BLaER1 (cell line): Measurements from ENCODE around the gene KCNN3.

Experiments used
- H3K27ac ChIP-seq: shearing (Covaris generic); formaldehyde crosslinking; 2 replicates; pipeline ENCODE4 v1.8.1; 2022
- H3K27me3 ChIP-seq: shearing (Covaris generic); formaldehyde crosslinking; 2 replicates; pipeline ENCODE4 v1.8.1; 2022
- H3K36me3 ChIP-seq: shearing (Covaris generic); formaldehyde crosslinking; 2 replicates; pipeline ENCODE4 v1.8.1; 2022
- H3K4me1 ChIP-seq: shearing (Covaris generic); formaldehyde crosslinking; 2 replicates; pipeline ENCODE4 v1.8.1; 2022
- H3K4me2 ChIP-seq: shearing (Covaris generic); formaldehyde crosslinking; 2 replicates; pipeline ENCODE4 v1.8.1; 2022
- H3K4me3 ChIP-seq: shearing (Covaris generic); formaldehyde crosslinking; 2 replicates; pipeline ENCODE4 v1.8.1; 2022
- H3K9ac ChIP-seq: shearing (Covaris generic); formaldehyde crosslinking; 2 replicates; pipeline ENCODE4 v1.8.1; 2022
- H3K9me3 ChIP-seq: shearing (Covaris generic); formaldehyde crosslinking; 2 replicates; pipeline ENCODE4 v1.8.1; 2022
- H4K20me1 ChIP-seq: shearing (Covaris generic); formaldehyde crosslinking; 2 replicates; pipeline ENCODE4 v1.8.1; 2022
- Cebpa-rat ChIP-seq: shearing (Covaris generic); IDR thresholded peaks from 2 replicates; pipeline ENCODE4 v1.8.1; 2022

Gene KCNN3

DNA sequence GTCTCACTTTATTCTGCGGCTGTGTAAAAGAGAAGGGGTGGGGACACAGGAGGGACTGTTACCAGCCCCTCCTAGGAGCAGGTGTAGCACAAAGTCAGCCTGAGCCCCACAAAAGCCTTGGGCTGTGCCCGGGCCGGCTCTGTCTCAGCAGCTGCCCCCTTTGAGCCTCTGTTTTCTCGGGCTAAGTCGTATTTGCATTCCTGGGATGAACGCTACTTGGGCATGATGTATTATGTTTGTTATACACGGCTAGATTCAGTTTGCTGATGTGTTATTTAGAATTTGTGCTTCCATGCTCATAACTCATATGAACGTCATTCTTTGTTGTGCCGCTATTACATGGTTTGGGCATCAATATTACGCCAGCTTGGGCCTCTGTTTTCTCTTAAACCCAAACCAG, 47.8 kb downstream of the KCNN3 start:
- Histone ChIP-seq H3K27me3 (no peaks in the 10 kb centered on the region), H3K9ac (no peak overlapping the region), H3K4me2 (no peak overlapping the region), H3K27ac (no peak overlapping the region), H3K9me3 (no peaks in the 10 kb centered on the region), H4K20me1 (no peaks in the 10 kb centered on the region), H3K4me3 (no peak overlapping the region), H3K4me1 (peaks cover 35% of the 10 kb centered on the region), H3K36me3 (no peaks in the 10 kb centered on the region)
- no peak for TF ChIP-seq Cebpa-rat

DNA sequence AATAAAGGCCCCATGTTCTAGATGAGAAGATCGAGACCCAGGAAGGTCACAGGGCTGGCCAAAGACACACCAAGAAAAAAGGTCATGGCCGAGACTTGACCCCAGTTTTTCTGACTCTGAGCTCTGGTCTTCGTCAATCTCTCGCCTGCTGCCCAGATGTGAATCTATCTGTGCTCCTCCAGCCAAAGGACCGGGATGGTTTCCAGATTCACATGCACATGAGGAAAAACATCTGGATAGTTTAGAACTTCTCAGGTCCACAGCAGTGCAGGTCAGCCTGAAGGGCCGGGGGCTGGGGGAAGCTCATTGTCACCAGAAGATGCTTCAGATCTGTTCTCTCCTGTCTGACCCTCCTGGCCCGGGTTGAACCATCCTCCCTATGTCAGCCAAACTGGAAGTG, 49.0 kb downstream of the KCNN3 start:
- Histone ChIP-seq H3K9me3 (no peaks in the 10 kb centered on the region), H3K4me2 (no peak overlapping the region), H3K36me3 (no peaks in the 10 kb centered on the region), H3K9ac (no peak overlapping the region), H3K27ac (no peak overlapping the region), H3K4me1 (peaks cover 35% of the 10 kb centered on the region), H3K27me3 (no peaks in the 10 kb centered on the region), H3K4me3 (no peak overlapping the region), H4K20me1 (no peaks in the 10 kb centered on the region)
- TF ChIP-seq Cebpa-rat: no peak

DNA sequence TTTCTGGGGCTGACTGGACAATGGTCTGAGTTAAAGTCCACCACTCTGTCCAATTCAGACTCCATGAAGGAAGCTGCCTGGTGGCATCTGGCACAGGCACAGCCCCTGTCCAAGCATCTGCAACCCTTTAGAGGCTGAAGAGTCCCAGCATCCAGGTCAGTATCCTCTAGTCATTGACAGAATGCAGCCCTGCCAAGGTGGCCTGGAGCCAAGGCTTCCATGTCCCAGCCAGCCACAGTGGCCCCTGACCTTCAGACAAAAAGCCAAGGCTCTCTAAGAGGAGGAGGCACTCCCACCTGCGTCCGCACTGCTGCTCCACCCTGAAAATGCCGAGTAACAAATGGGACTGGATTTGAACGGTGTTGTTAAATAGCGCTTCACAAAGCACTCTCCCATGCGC, 49.4 kb downstream of the KCNN3 start:
- H3K36me3 ChIP-seq: no peaks in the 10 kb centered on the region
- peaks cover 35% of the 10 kb centered on the region for H3K4me1 ChIP-seq
- TF ChIP-seq Cebpa-rat: no peak
- H3K27ac ChIP-seq: 0 out of 2 replicates have a peak overlapping the region, but pooled peaks have one; percentile 43
- H4K20me1 ChIP-seq: no peaks in the 10 kb centered on the region
- H3K9ac ChIP-seq: no peak overlapping the region
- peak overlapping the region; percentile 63 for H3K4me2 ChIP-seq
- no peak overlapping the region for H3K4me3 ChIP-seq
- no peaks in the 10 kb centered on the region for H3K9me3 ChIP-seq
- no peaks in the 10 kb centered on the region for H3K27me3 ChIP-seq

DNA sequence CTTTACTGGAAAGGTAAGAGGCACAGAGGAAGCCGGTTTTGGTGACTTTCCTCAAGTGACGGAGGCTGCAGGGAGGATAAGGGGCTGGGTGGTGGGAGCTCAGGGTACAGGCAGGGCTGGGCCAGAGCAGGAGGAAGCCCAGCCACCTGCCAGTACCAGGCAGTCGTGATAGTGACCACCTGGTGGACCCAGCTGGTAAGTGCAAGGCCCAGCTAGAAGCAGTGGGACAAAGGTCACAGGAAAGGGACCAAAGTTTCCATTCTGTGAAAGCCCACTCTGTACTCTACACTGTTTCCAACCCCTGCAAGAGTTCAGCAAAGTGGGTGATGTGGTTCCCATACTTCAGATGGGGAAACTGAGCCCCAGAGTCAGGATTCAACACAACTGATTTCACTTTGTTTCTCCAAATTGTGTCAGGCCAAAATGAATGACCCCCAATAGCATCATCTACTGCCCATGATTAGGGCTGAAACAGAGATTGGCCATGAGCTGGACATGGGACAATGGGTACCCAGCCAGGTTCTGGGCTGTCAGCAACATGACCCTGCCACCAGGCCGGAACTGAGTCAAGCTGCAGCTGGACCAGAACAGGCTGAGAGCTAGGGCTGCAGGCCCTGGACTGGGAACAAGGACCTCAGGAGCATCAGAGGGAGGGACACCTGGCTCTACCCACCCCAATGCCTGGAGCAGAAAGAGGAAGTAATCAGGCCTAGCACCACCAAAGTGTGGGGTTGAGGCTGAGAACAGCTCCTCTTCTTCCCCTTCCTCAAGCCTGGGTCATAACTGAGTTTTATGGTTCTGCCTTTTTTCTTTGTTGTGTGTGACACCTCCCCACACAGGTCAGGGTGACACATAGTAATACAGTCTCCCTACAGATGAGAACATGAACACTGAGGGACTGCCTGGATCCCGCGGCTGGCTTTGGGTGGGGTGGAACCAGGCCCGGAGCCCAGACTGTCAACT, 50.2 kb downstream of the KCNN3 start:
- Histone ChIP-seq H3K4me3 (no peak overlapping the region), H3K36me3 (no peaks in the 10 kb centered on the region), H3K4me1 (peaks cover 35% of the 10 kb centered on the region), H3K9me3 (no peaks in the 10 kb centered on the region), H3K9ac (no peak overlapping the region), H3K27ac (0 out of 2 replicates have a peak overlapping the region, but pooled peaks have one; percentile 43), H4K20me1 (no peaks in the 10 kb centered on the region), H3K27me3 (no peaks in the 10 kb centered on the region), H3K4me2 (peak overlapping the region; percentile 63)
- no peak for TF ChIP-seq Cebpa-rat

DNA sequence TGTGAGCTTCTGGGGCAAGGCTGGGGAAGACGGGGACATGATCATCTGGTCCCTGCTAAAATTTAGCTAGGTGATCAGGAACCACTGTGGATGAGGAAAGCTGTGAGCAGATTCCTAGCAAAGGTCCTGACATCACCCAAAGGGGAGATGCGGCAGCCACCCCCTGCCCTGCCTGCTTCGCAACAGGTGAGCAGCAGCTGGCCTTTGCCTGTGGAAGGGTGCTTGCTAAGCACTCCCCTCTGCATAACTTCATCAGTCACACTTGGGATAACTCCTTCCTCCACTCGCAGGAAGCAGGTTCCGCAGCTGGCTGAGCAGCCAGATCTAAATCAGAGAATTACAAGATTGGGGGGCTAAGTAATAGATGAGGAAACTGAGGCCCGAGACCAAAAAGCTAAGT, 51.2 kb downstream of the KCNN3 start:
- Histone ChIP-seq H3K27ac (peak overlapping the region; percentile 14; the same call in 1 of the 2 replicates), H4K20me1 (no peaks in the 10 kb centered on the region), H3K4me1 (peaks cover 29% of the 10 kb centered on the region), H3K27me3 (no peaks in the 10 kb centered on the region), H3K9me3 (no peaks in the 10 kb centered on the region), H3K4me2 (peak overlapping the region; percentile 63), H3K9ac (no peak overlapping the region), H3K36me3 (no peaks in the 10 kb centered on the region), H3K4me3 (no peak overlapping the region)
- TF ChIP-seq Cebpa-rat: no peak

DNA sequence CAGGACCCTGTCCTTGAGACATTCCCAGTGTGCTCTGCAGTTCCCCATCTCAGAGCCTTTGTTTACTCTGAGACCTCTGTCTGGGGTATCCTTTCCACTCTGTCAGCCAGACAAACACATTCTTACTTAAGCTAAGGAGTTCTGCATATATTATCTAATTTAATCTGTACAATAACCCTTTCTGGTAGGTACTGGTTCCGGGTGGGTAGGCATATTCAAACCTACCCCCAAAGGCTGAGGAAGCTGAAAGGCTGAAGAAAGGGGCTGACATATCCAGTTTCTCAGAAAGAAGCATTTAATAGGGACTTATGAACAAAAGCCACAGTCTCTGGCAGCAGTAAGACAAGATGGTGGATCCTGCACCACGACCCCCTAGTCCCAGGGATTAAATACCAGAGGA, 53.1 kb downstream of the KCNN3 start:
- H3K4me1 ChIP-seq: peaks cover 29% of the 10 kb centered on the region
- no peaks in the 10 kb centered on the region for H4K20me1 ChIP-seq
- H3K27me3 ChIP-seq: no peaks in the 10 kb centered on the region
- H3K4me3 ChIP-seq: no peak overlapping the region
- no peaks in the 10 kb centered on the region for H3K9me3 ChIP-seq
- no peak overlapping the region for H3K4me2 ChIP-seq
- H3K27ac ChIP-seq: no peak overlapping the region
- TF ChIP-seq Cebpa-rat: no peak
- no peaks in the 10 kb centered on the region for H3K36me3 ChIP-seq
- H3K9ac ChIP-seq: no peak overlapping the region

DNA sequence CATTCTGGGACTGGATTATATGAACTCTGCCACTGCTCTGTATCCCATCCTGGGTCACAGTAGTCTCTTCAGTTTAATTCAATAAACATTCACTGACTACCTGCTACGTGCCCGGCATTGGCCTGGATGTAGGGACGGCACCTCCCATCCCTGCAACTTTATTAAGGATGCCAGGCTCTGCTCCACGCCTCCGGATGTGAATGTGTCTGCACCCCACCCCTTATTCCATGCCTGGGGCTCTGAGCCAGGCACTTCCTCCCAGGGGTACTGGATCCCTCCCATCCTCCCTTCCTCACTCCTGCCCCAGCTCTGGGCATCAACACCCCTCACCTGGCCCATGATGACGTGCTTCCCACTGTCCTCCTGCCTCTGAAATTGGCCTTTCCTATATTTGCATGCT, 53.7 kb downstream of the KCNN3 start:
- no peak overlapping the region for H3K27ac ChIP-seq
- H3K27me3 ChIP-seq: no peaks in the 10 kb centered on the region
- no peak overlapping the region for H3K4me2 ChIP-seq
- peaks cover 29% of the 10 kb centered on the region for H3K4me1 ChIP-seq
- no peak overlapping the region for H3K4me3 ChIP-seq
- TF ChIP-seq Cebpa-rat: no peak
- H3K36me3 ChIP-seq: no peaks in the 10 kb centered on the region
- H3K9ac ChIP-seq: no peak overlapping the region
- H4K20me1 ChIP-seq: no peaks in the 10 kb centered on the region
- H3K9me3 ChIP-seq: no peaks in the 10 kb centered on the region

DNA sequence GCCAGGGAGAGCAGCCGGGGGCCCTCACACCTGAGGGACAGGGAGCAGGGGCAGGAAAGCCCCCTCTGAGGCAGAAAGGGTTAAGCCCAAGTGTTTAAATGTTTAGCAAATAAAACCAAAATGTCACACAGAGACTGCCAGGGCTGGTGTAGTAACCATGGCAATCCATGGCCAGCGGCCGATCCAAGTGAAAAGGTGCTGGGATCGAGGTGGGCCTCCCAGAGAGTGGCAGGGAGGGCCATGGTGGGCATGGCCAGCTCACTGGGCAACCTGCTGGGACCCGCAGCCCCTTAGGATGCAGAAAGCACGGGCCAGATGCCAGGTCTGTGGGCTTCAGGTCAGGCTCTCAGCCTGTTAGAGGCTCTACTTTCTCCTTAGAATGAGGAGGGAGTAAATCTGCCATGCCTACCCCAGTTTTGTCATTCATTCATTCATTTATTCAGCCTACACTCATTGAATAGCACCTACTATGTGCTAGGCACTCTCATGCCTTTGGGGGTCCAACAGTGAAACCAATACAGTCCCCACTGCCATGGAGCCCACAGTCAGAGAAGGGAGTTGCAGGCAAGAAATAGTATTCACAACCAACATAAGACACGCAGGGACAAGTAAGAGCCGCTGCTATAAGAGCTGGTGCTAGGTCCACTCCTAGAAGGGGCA, 56.1 kb downstream of the KCNN3 start:
- no peaks in the 10 kb centered on the region for H4K20me1 ChIP-seq
- H3K27me3 ChIP-seq: peaks cover 18% of the 10 kb centered on the region
- no peak for TF ChIP-seq Cebpa-rat
- H3K4me3 ChIP-seq: no peak overlapping the region
- H3K4me2 ChIP-seq: no peak overlapping the region
- H3K4me1 ChIP-seq: peaks cover 13% of the 10 kb centered on the region
- H3K9me3 ChIP-seq: no peaks in the 10 kb centered on the region
- no peak overlapping the region for H3K27ac ChIP-seq
- H3K36me3 ChIP-seq: no peaks in the 10 kb centered on the region
- H3K9ac ChIP-seq: no peak overlapping the region

DNA sequence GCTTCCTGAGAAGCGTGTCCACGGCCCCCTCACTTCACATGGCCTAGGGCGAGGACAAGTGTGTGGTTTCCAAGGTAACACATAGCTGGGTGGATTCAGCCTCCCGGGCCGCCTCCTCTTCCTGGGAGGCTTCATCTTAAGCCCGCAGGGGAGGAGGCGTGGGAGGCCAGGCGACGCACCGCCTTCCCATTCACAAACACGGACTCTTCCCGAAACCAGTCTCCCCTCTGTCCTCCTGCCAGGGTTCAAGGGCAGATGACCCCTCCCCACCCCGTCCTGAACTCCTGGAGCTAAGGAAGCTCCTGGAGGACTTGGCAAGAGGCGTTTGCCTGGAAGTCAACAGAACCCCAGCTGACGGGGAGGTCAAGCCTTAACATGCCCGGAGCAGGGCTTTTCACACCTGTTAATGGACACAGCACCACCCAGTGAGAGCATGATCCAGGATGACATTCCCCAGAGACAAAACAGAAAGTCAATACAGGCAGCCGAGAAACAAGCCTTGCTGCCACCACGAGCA, 56.7 kb downstream of the KCNN3 start:
- Histone ChIP-seq H3K9ac (no peak overlapping the region), H4K20me1 (peaks cover 2% of the 10 kb centered on the region; the same call in 1 of the 2 replicates), H3K27me3 (peaks cover 24% of the 10 kb centered on the region), H3K27ac (no peak overlapping the region), H3K4me1 (peaks cover 13% of the 10 kb centered on the region), H3K9me3 (no peaks in the 10 kb centered on the region), H3K36me3 (no peaks in the 10 kb centered on the region), H3K4me2 (no peak overlapping the region), H3K4me3 (no peak overlapping the region)
- no peak for TF ChIP-seq Cebpa-rat

DNA sequence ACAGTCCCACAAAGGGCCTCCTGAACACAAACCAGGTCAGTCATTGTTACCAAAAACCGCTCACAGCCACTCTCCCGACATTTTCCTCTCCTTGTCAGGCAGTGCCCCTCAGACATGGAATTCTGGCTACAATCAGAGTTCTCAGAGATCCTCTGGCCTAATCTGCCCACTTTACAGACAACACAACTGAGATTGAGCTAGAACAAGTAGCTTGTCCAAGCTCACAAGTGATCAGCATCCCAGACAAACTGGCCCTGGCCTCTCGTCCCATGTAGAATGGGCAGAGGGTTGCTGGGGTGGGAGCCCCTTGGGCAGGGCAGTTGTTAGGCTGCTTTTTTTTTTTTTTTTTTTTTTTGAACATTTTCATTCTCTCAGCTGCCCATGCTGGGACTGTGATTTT, 57.2 kb downstream of the KCNN3 start:
- no peak overlapping the region for H3K4me2 ChIP-seq
- H3K36me3 ChIP-seq: no peaks in the 10 kb centered on the region
- no peak overlapping the region for H3K27ac ChIP-seq
- peaks cover 29% of the 10 kb centered on the region for H3K27me3 ChIP-seq
- H3K9ac ChIP-seq: no peak overlapping the region
- no peaks in the 10 kb centered on the region for H3K9me3 ChIP-seq
- H3K4me1 ChIP-seq: peaks cover 13% of the 10 kb centered on the region
- H3K4me3 ChIP-seq: no peak overlapping the region
- TF ChIP-seq Cebpa-rat: no peak
- peaks cover 4% of the 10 kb centered on the region; the same call in 1 of the 2 replicates for H4K20me1 ChIP-seq
